Activated T-helper 1 cell treated with anti-CD3 and anti-CD28 coated beads, Interleukin-12 subunit alpha, Interleukin-12 subunit beta, Interleukin-2, Interleukin-4 antibody, amounts not matched to agents 30 ng/mL and 10 ng/mL and 1 ng/mL, durations not matched to agents 14 hours and 24 hours and 36 hours (primary cell): ENCODE data around the gene HCN1. TPM values are rescaled to one million over a fixed set of nuclear protein-coding genes. Genes with fewer than 3 reads are reported as not detected.

Experiments used
- DNase-seq: peaks from one replicate; pipeline ENCODE4 v3.0.0; 2021; ENCODE audit warnings: low spot score
- H3K27ac Mint-ChIP-seq: one replicate; pipeline ENCODE4 v1.8.0; 2021; ENCODE audit warnings: mild to moderate bottlenecking, mixed read lengths
- H3K27me3 Mint-ChIP-seq: one replicate; pipeline ENCODE4 v1.8.0; 2022; ENCODE audit warnings: mild to moderate bottlenecking, moderate library complexity, mixed read lengths; ENCODE audit not compliant: insufficient read depth
- H3K36me3 Mint-ChIP-seq: one replicate; pipeline ENCODE4 v1.8.0; 2021; ENCODE audit warnings: low read depth, mixed read lengths
- H3K4me1 Mint-ChIP-seq: one replicate; pipeline ENCODE4 v1.8.0; 2021; ENCODE audit warnings: low read depth, mixed read lengths
- H3K4me3 Mint-ChIP-seq: one replicate; pipeline ENCODE4 v1.8.0; 2021; ENCODE audit warnings: mild to moderate bottlenecking, moderate library complexity, mixed read lengths
- H3K9me3 Mint-ChIP-seq: one replicate; pipeline ENCODE4 v1.8.0; 2021; ENCODE audit warnings: mixed read lengths
- intact Hi-C: fragments of 100-400 bp; cut with micrococcal nuclease; formaldehyde crosslinking; loops from one replicate; pipeline ENCODE4 v1.15.1; 2024
- total RNA-seq: library from RNA; stranded (reverse); gene quantifications from 2 replicates; pipeline ENCODE4 v1.2.3, GENCODE V29; 2022

Gene HCN1
- total RNA-seq, 1 donor from 2014 or later, result not detected

- Mint-ChIP-seq H3K27ac (no peak overlapping the region), H3K9me3 (peaks cover 16% of the 10 kb centered on the region), H3K36me3 (no peaks in the 10 kb centered on the region), H3K4me1 (no peaks in the 10 kb centered on the region), H3K27me3 (no peaks in the 10 kb centered on the region), H3K4me3 (no peak overlapping the region)
- intact Hi-C loops, result no loop called here
- DNase-seq, result no peak
Measured at GRCh38 chr5:45288746-45289145, 407.4 kb downstream of the HCN1 start.

- no peaks in the 10 kb centered on the region for H3K36me3 Mint-ChIP-seq
- peaks cover 14% of the 10 kb centered on the region for H3K9me3 Mint-ChIP-seq
- H3K27ac Mint-ChIP-seq, result no peak overlapping the region
- intact Hi-C loops, result no loop called here
- H3K27me3 Mint-ChIP-seq, result no peaks in the 10 kb centered on the region
- H3K4me3 Mint-ChIP-seq, result no peak overlapping the region
- H3K4me1 Mint-ChIP-seq, result no peaks in the 10 kb centered on the region
- DNase-seq, result no peak
Measured at GRCh38 chr5:45284436-45284835, 411.7 kb downstream of the HCN1 start.

- Mint-ChIP-seq H3K4me3 (no peak overlapping the region), H3K36me3 (no peaks in the 10 kb centered on the region)
- intact Hi-C loops, result no loop called here
Measured at GRCh38 chr5:45281081-45281480, 415.1 kb downstream of the HCN1 start.

DNA sequence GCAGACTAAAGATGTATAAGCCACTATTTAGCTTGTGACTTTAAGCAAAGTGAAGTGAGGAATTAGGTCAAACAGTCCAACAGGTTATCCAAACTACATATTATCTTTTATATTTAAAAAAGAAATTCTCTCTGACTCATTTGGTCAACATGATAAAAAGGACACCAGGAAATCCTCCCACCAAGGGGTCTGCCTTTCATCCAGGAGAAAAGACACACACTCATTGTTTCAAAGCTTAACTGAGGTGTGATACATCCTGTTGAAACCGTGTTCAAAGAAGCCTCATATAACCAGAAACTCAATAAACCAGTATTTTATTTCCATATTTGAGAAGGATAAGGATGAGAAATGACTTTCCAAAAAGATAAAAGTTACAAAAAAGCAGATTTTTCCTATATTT is 417.1 kb downstream of the HCN1 start:
- H3K9me3 Mint-ChIP-seq, result peaks cover 4% of the 10 kb centered on the region
- no peak overlapping the region for H3K27ac Mint-ChIP-seq
- no peaks in the 10 kb centered on the region for H3K36me3 Mint-ChIP-seq
- intact Hi-C loops, result no loop called here
- no peaks in the 10 kb centered on the region for H3K27me3 Mint-ChIP-seq
- no peaks in the 10 kb centered on the region for H3K4me1 Mint-ChIP-seq
- H3K4me3 Mint-ChIP-seq, result no peak overlapping the region
- no peak for DNase-seq

More at GRCh38 chr5:45281081-45281480, 415.1 kb downstream of the HCN1 start:
- Mint-ChIP-seq H3K4me1 (no peaks in the 10 kb centered on the region), H3K27me3 (no peaks in the 10 kb centered on the region), H3K9me3 (peaks cover 4% of the 10 kb centered on the region), H3K27ac (no peak overlapping the region)
- no peak for DNase-seq

- Mint-ChIP-seq H3K4me1 (no peaks in the 10 kb centered on the region), H3K4me3 (no peak overlapping the region), H3K36me3 (no peaks in the 10 kb centered on the region), H3K9me3 (peaks cover 4% of the 10 kb centered on the region), H3K27ac (no peak overlapping the region), H3K27me3 (no peaks in the 10 kb centered on the region)
- DNase-seq, result no peak
- intact Hi-C loops, result no loop called here
Measured at GRCh38 chr5:45277860-45278259, 418.3 kb downstream of the HCN1 start.

- Mint-ChIP-seq H3K27ac (no peak overlapping the region), H3K36me3 (no peaks in the 10 kb centered on the region), H3K9me3 (no peaks in the 10 kb centered on the region), H3K4me3 (no peak overlapping the region), H3K27me3 (no peaks in the 10 kb centered on the region), H3K4me1 (no peaks in the 10 kb centered on the region)
- DNase-seq, result no peak
- intact Hi-C loops, result no loop called here
Measured at GRCh38 chr5:45274241-45274640, 421.9 kb downstream of the HCN1 start.

DNA sequence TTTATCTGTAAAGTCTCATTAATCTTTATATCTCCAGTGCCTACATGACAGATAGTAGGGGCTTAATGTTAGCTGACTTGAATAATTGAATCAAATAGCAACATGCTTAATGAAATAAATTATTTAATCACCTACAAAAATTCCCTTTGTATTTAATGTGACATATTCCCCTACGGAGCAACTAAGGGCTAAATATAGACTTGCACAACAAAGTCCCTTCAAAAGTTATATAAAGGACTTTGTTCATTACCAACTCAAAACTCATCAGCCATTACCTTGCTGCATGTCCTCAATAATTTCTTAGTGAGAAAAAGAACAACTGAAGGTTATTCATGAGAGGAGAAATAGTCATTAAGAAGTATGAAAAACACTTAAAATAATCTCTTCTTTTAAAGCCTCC is 424.6 kb downstream of the HCN1 start:
- no peak overlapping the region for H3K4me3 Mint-ChIP-seq
- intact Hi-C loops, result no loop called here
- H3K27ac Mint-ChIP-seq, result no peak overlapping the region
- no peaks in the 10 kb centered on the region for H3K4me1 Mint-ChIP-seq
- no peak for DNase-seq
- H3K9me3 Mint-ChIP-seq, result no peaks in the 10 kb centered on the region
- no peaks in the 10 kb centered on the region for H3K27me3 Mint-ChIP-seq
- H3K36me3 Mint-ChIP-seq, result no peaks in the 10 kb centered on the region

- intact Hi-C loops, result no loop called here
- H3K4me1 Mint-ChIP-seq, result no peaks in the 10 kb centered on the region
- H3K4me3 Mint-ChIP-seq, result no peak overlapping the region
- H3K36me3 Mint-ChIP-seq, result no peaks in the 10 kb centered on the region
- no peaks in the 10 kb centered on the region for H3K27me3 Mint-ChIP-seq
- no peak overlapping the region for H3K27ac Mint-ChIP-seq
- no peak for DNase-seq
- H3K9me3 Mint-ChIP-seq, result peaks cover 24% of the 10 kb centered on the region
Measured at GRCh38 chr5:45264447-45264846, 431.7 kb downstream of the HCN1 start.

DNA sequence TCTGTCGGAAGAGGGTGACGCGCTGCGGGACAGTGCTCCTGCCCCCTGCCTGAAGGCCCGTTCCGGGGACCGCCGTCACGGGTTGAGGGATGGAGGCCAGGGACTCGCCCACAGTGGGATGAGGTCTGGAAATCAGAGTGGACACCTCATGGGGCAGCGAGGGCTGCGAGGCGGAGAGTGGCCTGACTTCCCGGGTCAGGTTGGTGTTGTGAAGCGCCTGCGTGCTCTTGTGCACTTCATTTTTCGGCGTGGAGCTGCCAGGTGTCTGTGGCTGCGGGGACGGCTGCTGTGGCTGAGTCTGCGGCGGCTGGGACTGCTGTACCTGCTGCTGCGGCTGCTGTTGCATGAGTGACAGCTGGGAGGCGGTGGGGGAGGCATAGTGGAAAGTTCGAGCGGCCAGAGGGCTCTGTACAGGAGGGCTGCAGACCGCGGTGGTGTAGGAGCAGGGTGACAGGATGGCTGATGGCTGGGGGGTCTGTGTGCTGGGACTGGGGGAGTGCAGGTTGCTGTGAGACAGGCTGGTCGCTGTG is 434.1 kb downstream of the HCN1 start:
- H3K4me3 Mint-ChIP-seq, result no peak overlapping the region
- H3K27ac Mint-ChIP-seq, result no peak overlapping the region
- H3K36me3 Mint-ChIP-seq, result no peaks in the 10 kb centered on the region
- H3K27me3 Mint-ChIP-seq, result no peaks in the 10 kb centered on the region
- no peak for DNase-seq
- no peaks in the 10 kb centered on the region for H3K4me1 Mint-ChIP-seq
- intact Hi-C loops, result no loop called here
- H3K9me3 Mint-ChIP-seq, result peaks cover 25% of the 10 kb centered on the region

- Mint-ChIP-seq H3K27ac (no peak overlapping the region), H3K9me3 (peaks cover 26% of the 10 kb centered on the region), H3K4me3 (no peak overlapping the region), H3K27me3 (no peaks in the 10 kb centered on the region), H3K4me1 (no peaks in the 10 kb centered on the region), H3K36me3 (no peaks in the 10 kb centered on the region)
- DNase-seq, result no peak
- intact Hi-C loops, result no loop called here
Measured at GRCh38 chr5:45261125-45261524, 435.1 kb downstream of the HCN1 start.

DNA sequence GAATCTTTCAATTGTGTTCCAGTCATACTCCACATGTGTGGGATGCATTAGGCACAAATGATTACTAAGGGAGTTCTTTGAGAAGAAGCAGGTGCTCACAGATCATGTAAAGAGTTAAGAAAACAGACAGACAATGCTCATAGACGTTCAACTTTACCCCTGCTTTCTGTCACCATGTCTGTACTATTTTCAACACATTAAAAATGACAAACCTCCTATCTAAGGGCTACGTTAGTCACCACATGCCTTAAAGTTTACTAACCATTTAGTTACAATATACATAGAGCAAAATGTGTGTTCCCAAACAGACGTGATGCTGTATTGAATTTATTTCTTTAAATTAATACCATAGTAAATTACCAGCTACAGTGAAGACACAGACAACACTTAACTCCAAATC is 435.9 kb downstream of the HCN1 start:
- intact Hi-C loops, result no loop called here
- Mint-ChIP-seq H3K36me3 (no peaks in the 10 kb centered on the region), H3K4me1 (no peaks in the 10 kb centered on the region), H3K9me3 (peaks cover 21% of the 10 kb centered on the region), H3K4me3 (no peak overlapping the region), H3K27ac (no peak overlapping the region), H3K27me3 (no peaks in the 10 kb centered on the region)
- DNase-seq, result no peak

- no peaks in the 10 kb centered on the region for H3K36me3 Mint-ChIP-seq
- peaks cover 28% of the 10 kb centered on the region for H3K9me3 Mint-ChIP-seq
- no peak overlapping the region for H3K27ac Mint-ChIP-seq
- intact Hi-C loops, result no loop called here
- no peak for DNase-seq
- no peak overlapping the region for H3K4me3 Mint-ChIP-seq
- no peaks in the 10 kb centered on the region for H3K4me1 Mint-ChIP-seq
- no peaks in the 10 kb centered on the region for H3K27me3 Mint-ChIP-seq
Measured at GRCh38 chr5:45252978-45253377, 443.2 kb downstream of the HCN1 start.

GRCh38 chr5:45252541-45252940 is 443.6 kb downstream of the HCN1 start:
- Mint-ChIP-seq H3K27ac (no peak overlapping the region), H3K36me3 (no peaks in the 10 kb centered on the region), H3K4me1 (no peaks in the 10 kb centered on the region), H3K9me3 (peaks cover 30% of the 10 kb centered on the region), H3K27me3 (no peaks in the 10 kb centered on the region), H3K4me3 (no peak overlapping the region)
- no peak for DNase-seq
- intact Hi-C loops, result no loop called here

DNA sequence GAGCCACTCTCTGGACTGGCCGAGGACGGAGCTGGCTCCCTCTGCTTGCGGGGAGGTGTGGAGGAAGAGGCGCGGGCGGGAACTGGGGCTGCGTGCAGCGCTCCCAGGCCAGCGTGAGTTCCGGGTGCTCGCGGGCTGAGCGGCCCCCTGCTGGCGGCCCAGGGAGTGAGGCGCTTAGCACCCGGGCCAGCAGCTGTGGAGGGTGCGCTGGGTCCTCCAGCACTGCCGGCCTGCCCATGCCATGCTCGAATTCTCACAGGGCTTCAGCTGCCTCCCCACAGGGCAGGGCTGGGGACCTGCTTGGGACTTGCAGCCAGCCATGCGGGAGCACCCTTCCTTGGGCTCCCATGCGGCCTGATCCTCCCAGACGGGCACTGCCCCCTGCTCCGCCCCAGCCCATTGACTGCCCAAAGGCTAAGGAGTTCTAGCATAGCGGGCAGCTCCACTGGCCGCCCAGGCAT is 470.6 kb downstream of the HCN1 start:
- Mint-ChIP-seq H3K27ac (no peak overlapping the region), H3K4me1 (no peaks in the 10 kb centered on the region), H3K27me3 (no peaks in the 10 kb centered on the region), H3K36me3 (no peaks in the 10 kb centered on the region), H3K4me3 (no peak overlapping the region), H3K9me3 (peaks cover 23% of the 10 kb centered on the region)
- intact Hi-C loops, result no loop called here
- no peak for DNase-seq
